HepG2 (cell line): ENCODE measurements around the gene SLC6A6. TPM values are rescaled to one million over a fixed set of nuclear protein-coding genes. Genes with fewer than 3 reads are reported as not detected.

Experiments used
- ATAC-seq: fragments of 200-7000 bp; cut with Tn5 transposase; 3 replicates; pipeline ENCODE4 v1.9.1; 2020; ENCODE audit warnings: mild to moderate bottlenecking, moderate library complexity
- BruUV-seq: library from RNA; stranded (reverse); fragments of 400-500 nt; replicated peaks from 2 replicates; lab custom pipeline; 2021; lab: Mats Ljungman, UMichigan
- CTCF ChIA-PET: fragments of 300-600 bp; formaldehyde crosslinking; extraction: SDS; loops from one replicate; lab custom pipeline; 2021; ENCODE audit warnings: low total read pairs, inconsistent platforms, low intra/inter-chr PET ratio; lab: Yijun Ruan, JAX
- POLR2A ChIA-PET: fragments of 350-600 bp; sonication (Branson Sonifier 250); formaldehyde crosslinking; loops from one replicate; lab custom pipeline; 2020; ENCODE audit warnings: antibody characterized with exemption, inconsistent platforms; lab: Yijun Ruan, JAX
- DNase-seq: peaks from one replicate; pipeline ENCODE4 v3.0.0-alpha.2; 2015; ENCODE audit warnings: low spot score
- FAIRE-seq: peaks from 3 replicates; lab custom pipeline; 2011; peaks lifted over from hg19 to GRCh38; lab: Jason Lieb, UNC
- H2AFZ ChIP-seq: one replicate; pipeline ENCODE4 v1.6.1; 2011; ENCODE audit warnings: low read length, inconsistent platforms
- H3K27ac ChIP-seq: fragments of 300-600 bp; 3 replicates; pipeline ENCODE4 v1.8.0; 2011; ENCODE audit warnings: mixed run types, mild to moderate bottlenecking, mixed read lengths, low read length, inconsistent platforms; ENCODE audit not compliant: insufficient read depth; ENCODE audit errors: extremely low read length
- H3K27me3 ChIP-seq, 2 experiments: fragments of 200-600 bp in 1 of 2; 2 replicates in 1 of 2; 3 replicates in 1 of 2; pipeline versions ENCODE4 v1.6.0 to v1.8.0; 2011; ENCODE audit warnings: low read length in 2 of 2, mild to moderate bottlenecking in 2 of 2, moderate library complexity in 2 of 2, inconsistent platforms in 1 of 2; ENCODE audit not compliant: insufficient read depth in 2 of 2, control insufficient read depth in 1 of 2
- H3K36me3 ChIP-seq, 2 experiments: fragments of 200-600 bp in 1 of 2; replicated peaks in 1 of 2; 2 replicates in 1 of 2; 3 replicates in 1 of 2; pipeline versions ENCODE4 v1.5.1 to v1.8.0; 2011; ENCODE audit warnings: low read length in 2 of 2, inconsistent platforms in 1 of 2; ENCODE audit not compliant: insufficient read depth in 2 of 2, control insufficient read depth in 1 of 2
- H3K4me1 ChIP-seq: 2 replicates; pipeline ENCODE4 v1.5.1; 2012; ENCODE audit warnings: low read length, inconsistent platforms; ENCODE audit not compliant: insufficient read depth
- H3K4me2 ChIP-seq: 2 replicates; pipeline ENCODE4 v1.6.0; 2011; ENCODE audit warnings: low read depth, low read length, inconsistent platforms
- H3K4me3 ChIP-seq, 3 experiments: fragments of 200-600 bp in 1 of 3; sonication (generic), shearing (Covaris generic) in 1 of 3; replicated peaks in 1 of 3; 2 replicates each; pipeline ENCODE4 v1.5.1; 2011 to 2016; ENCODE audit warnings: low read length in 3 of 3, inconsistent platforms in 2 of 3, low read depth in 2 of 3, mild to moderate bottlenecking in 2 of 3, control low read depth in 1 of 3, mixed read lengths in 1 of 3; ENCODE audit not compliant: insufficient read depth in 1 of 3
- H3K79me2 ChIP-seq: one replicate; pipeline ENCODE4 v1.6.1; 2011; ENCODE audit warnings: low read length, inconsistent platforms; ENCODE audit not compliant: insufficient read depth
- H3K9ac ChIP-seq: 2 replicates; pipeline ENCODE4 v1.6.0; 2011; ENCODE audit warnings: mild to moderate bottlenecking, low read depth, low read length, inconsistent platforms; ENCODE audit not compliant: insufficient read depth
- H3K9me3 ChIP-seq: 2 replicates; pipeline ENCODE4 v1.5.1; 2012; ENCODE audit warnings: mild to moderate bottlenecking, low read length
- H4K20me1 ChIP-seq: 2 replicates; pipeline ENCODE4 v1.6.0; 2011; ENCODE audit warnings: inconsistent platforms, mild to moderate bottlenecking, low read length, moderate library complexity; ENCODE audit not compliant: insufficient read depth
- CHCHD3 ChIP-seq: sonication (generic); formaldehyde crosslinking; IDR thresholded peaks from 2 replicates; pipeline ENCODE4 v1.8.0; 2022; ENCODE audit warnings: mild to moderate bottlenecking, missing genetic modification reagents, moderate library complexity
- EED ChIP-seq: sonication (generic); formaldehyde crosslinking; IDR thresholded peaks from 2 replicates; pipeline ENCODE4 v1.5.0; 2020; ENCODE audit warnings: mild to moderate bottlenecking, missing genetic modification reagents
- ELF4 ChIP-seq: sonication (generic); formaldehyde crosslinking; IDR thresholded peaks from 2 replicates; pipeline ENCODE4 v1.5.0; 2020; ENCODE audit warnings: missing genetic modification reagents, mild to moderate bottlenecking, moderate library complexity, borderline replicate concordance
- GTF3A ChIP-seq: sonication (generic); formaldehyde crosslinking; conservative IDR thresholded peaks from 2 replicates; pipeline ENCODE4 v1.4.0; 2020; ENCODE audit warnings: mild to moderate bottlenecking, missing genetic modification reagents
- HIC2 ChIP-seq: sonication (generic); formaldehyde crosslinking; IDR thresholded peaks from 2 replicates; pipeline ENCODE4 v1.9.0; 2022; ENCODE audit warnings: low read depth, missing genetic modification reagents
- HNF1B ChIP-seq: sonication (generic); formaldehyde crosslinking; IDR thresholded peaks from 2 replicates; pipeline ENCODE4 v1.5.1; 2020; ENCODE audit warnings: mild to moderate bottlenecking, moderate library complexity, missing genetic modification reagents
- MED1 ChIP-seq: sonication (generic); formaldehyde crosslinking; IDR thresholded peaks from 2 replicates; pipeline ENCODE4 v1.4.0; 2020; ENCODE audit warnings: missing genetic modification reagents
- NFIC ChIP-seq: IDR thresholded peaks from 2 replicates; pipeline ENCODE4 v1.6.1; 2012; ENCODE audit warnings: mild to moderate bottlenecking, low read length, inconsistent platforms
- NR2C2 ChIP-seq: sonication (generic); formaldehyde crosslinking; IDR thresholded peaks from 2 replicates; pipeline ENCODE4 v1.4.0; 2020; ENCODE audit warnings: missing genetic modification reagents, mild to moderate bottlenecking, moderate library complexity, borderline replicate concordance
- ONECUT2 ChIP-seq: sonication (generic); formaldehyde crosslinking; IDR thresholded peaks from 2 replicates; pipeline ENCODE4 v1.4.0; 2020; ENCODE audit warnings: missing genetic modification reagents
- PCBP1 ChIP-seq: fragments of 200-400 bp; formaldehyde crosslinking; IDR thresholded peaks from 2 replicates; pipeline ENCODE4 v1.6.1; 2017; ENCODE audit warnings: mild to moderate bottlenecking, low read depth, low read length, borderline replicate concordance
- RARG ChIP-seq: sonication (generic); formaldehyde crosslinking; IDR thresholded peaks from 2 replicates; pipeline ENCODE4 v1.4.0; 2020; ENCODE audit warnings: low read depth, mild to moderate bottlenecking, missing genetic modification reagents
- SUZ12 ChIP-seq: fragments of 150-350 bp; IDR thresholded peaks from 2 replicates; pipeline ENCODE4 v1.6.1; 2014; ENCODE audit warnings: low read depth, low read length
- TBX3 ChIP-seq: fragments of 450-650 bp; IDR thresholded peaks from 2 replicates; pipeline ENCODE4 v1.6.1; 2017; ENCODE audit warnings: antibody characterized with exemption, mild to moderate bottlenecking, inconsistent platforms, borderline replicate concordance
- TFDP2 ChIP-seq: sonication (generic); formaldehyde crosslinking; IDR thresholded peaks from 2 replicates; pipeline ENCODE4 v1.4.0; 2020; ENCODE audit warnings: missing genetic modification reagents
- ZKSCAN8 ChIP-seq: IDR thresholded peaks from 2 replicates; pipeline ENCODE4 v1.6.1; 2016; ENCODE audit warnings: borderline replicate concordance, missing genetic modification reagents, missing compliant biosample characterization
- ZNF761 ChIP-seq: sonication (generic); formaldehyde crosslinking; conservative IDR thresholded peaks from 2 replicates; pipeline ENCODE4 v1.4.0; 2020; ENCODE audit warnings: mild to moderate bottlenecking, missing genetic modification reagents
- ZSCAN12 ChIP-seq: sonication (generic); formaldehyde crosslinking; IDR thresholded peaks from 2 replicates; pipeline ENCODE4 v1.9.0; 2021; ENCODE audit warnings: mild to moderate bottlenecking, missing genetic modification reagents
- WGBS: methylation state at CpG from one replicate; pipeline ENCODE4 v1.1.6; 2017; ENCODE audit warnings: low lambda C conversion rate; 5-methylcytosine and 5-hydroxymethylcytosine counted together
- in situ Hi-C: cut with HindIII; loops from 2 replicates; pipeline ENCODE4 v1.10.0; 2017; ENCODE audit warnings: low pct_unique_long_range_greater_than_20kb; ENCODE audit not compliant: extremely low pct_ligation_motif_present
- intact Hi-C: fragments of 100-400 bp; cut with micrococcal nuclease; formaldehyde crosslinking; loops from one replicate; pipeline ENCODE4 v1.10.0; 2022; ENCODE audit not compliant: unreplicated experiment
- polyA plus RNA-seq, 8 experiments: library from polyadenylated mRNA; depleted of rRNA in 3 of 8; stranded (reverse) in 7 of 8; unstranded in 1 of 8; fragments of >200 nt; fragmentation: Illumina TruSeq in 4 of 8; extraction: Trizol in 4 of 8; gene quantifications; 2 replicates each; pipeline versions ENCODE4 v1.2.1 to v1.2.3, GENCODE V29; 2011 to 2016; ENCODE audit warnings: low read depth in 4 of 8, missing spikeins in 1 of 8, mixed read lengths in 1 of 8; ENCODE audit not compliant: insufficient read depth in 1 of 8
- total RNA-seq, 5 experiments: library from RNA; depleted of rRNA; stranded (reverse); fragments of >200 nt; fragmentation: Illumina TruSeq; extraction: Trizol; gene quantifications; 2 replicates each; pipeline ENCODE4 v1.2.3, GENCODE V29; 2016; ENCODE audit warnings: low read depth in 1 of 5

Gene SLC6A6
- total and polyA plus RNA-seq, 2 of the 13 experiments (the other 11 are each of a cell fraction or from before 2014, with no cell fraction given): 14.1 to 20.7 TPM

- no peak for TF ChIP-seq NR2C2 (CRISPR knock-in tag)
- no peak for TF ChIP-seq EED (CRISPR knock-in tag)
- TF ChIP-seq RARG (CRISPR knock-in tag): no peak
- TF ChIP-seq CHCHD3 (CRISPR knock-in tag): no peak
- TF ChIP-seq ONECUT2 (CRISPR knock-in tag): no peak
- TF ChIP-seq MED1 (CRISPR knock-in tag): no peak
- no peak for TF ChIP-seq SUZ12
- TF ChIP-seq, all 625 proteins: peak for 0
Measured at GRCh38 chr3:14508505-14508819, 106.1 kb downstream of the SLC6A6 start (continued).

- no CpG with 5 or more reads among the region's 22 CpGs for WGBS
- no peaks in the 10 kb centered on the region for H3K79me2 ChIP-seq
- no peak overlapping the region for H3K4me3 ChIP-seq
- no peaks in the 10 kb centered on the region for H3K36me3 ChIP-seq
- CTCF ChIA-PET: interaction anchor here (1.3 to 2.5 kb wide), 2 partner anchors 39 to 93 kb away, joined by 5 to 15 read pairs; no protein-coding TSS in a partner anchor
- intact Hi-C loops: loop anchor here (1.0 to 5.0 kb wide), 2 partner anchors 39 to 273 kb away; no protein-coding TSS in a partner anchor
- H4K20me1 ChIP-seq: no peaks in the 10 kb centered on the region
- DNase-seq: peak; percentile 30
- no peak overlapping the region for H3K4me2 ChIP-seq
- in situ Hi-C loops: no loop called here
- H3K9ac ChIP-seq: no peak overlapping the region
- no peak overlapping the region for H2AFZ ChIP-seq
- no peak for FAIRE-seq
- no peaks in the 10 kb centered on the region for H3K4me1 ChIP-seq
- H3K9me3 ChIP-seq: no peaks in the 10 kb centered on the region
- peak; percentile 84 for ATAC-seq
- BruUV-seq: no TSS peak
- POLR2A ChIA-PET: no interaction called here
- no peak overlapping the region for H3K27ac ChIP-seq
- H3K27me3 ChIP-seq: peaks cover 4 to 24% of the 10 kb centered on the region in 2 experiments; a peak in 3 of 5 replicates
- TF ChIP-seq ZSCAN12 (CRISPR knock-in tag) (no peak), PCBP1 (0 out of 2 replicates have a peak, but pooled peaks have one; percentile 23), ZKSCAN8 (CRISPR knock-in tag) (peak; percentile 69; the same call in 1 of the 2 replicates), GTF3A (CRISPR knock-in tag) (no peak), ELF4 (CRISPR knock-in tag) (no peak), HIC2 (CRISPR knock-in tag) (no peak), ZNF761 (CRISPR knock-in tag) (no peak), HNF1B (CRISPR knock-in tag) (0 out of 2 replicates have a peak, but pooled peaks have one; percentile 29), TFDP2 (CRISPR knock-in tag) (no peak), NFIC (no peak), TBX3 (no peak)
Measured at GRCh38 chr3:14508966-14509795, 106.8 kb downstream of the SLC6A6 start.
